K562 (cell line): ENCODE measurements around the gene HTR3B. TPM values are rescaled to one million over a fixed set of nuclear protein-coding genes. Genes with fewer than 3 reads are reported as not detected.
A peak's percentile ranks its signal among the peaks of the same experiment; 100 is the strongest.
"Not testable (repeated sequence)": the region's sequence is repeated elsewhere in the genome, so short reads cannot be mapped to it uniquely, and the experiment has no call there.

Experiments used
- ATAC-seq: fragments of 200-7000 bp; cut with Tn5 transposase; 3 replicates; pipeline ENCODE4 v1.9.1; 2020; ENCODE audit warnings: moderate library complexity
- BruUV-seq: library from RNA; stranded (reverse); fragments of 400-500 nt; replicated peaks from 2 replicates; lab custom pipeline; 2021; lab: Mats Ljungman, UMichigan
- CTCF ChIA-PET: fragments of 300-600 bp; formaldehyde crosslinking; extraction: SDS; loops from one replicate; lab custom pipeline; 2021; ENCODE audit warnings: low intra/inter-chr PET ratio; lab: Yijun Ruan, JAX
- POLR2A ChIA-PET: fragments of 300-600, 350-650 bp; sonication (Branson Sonifier 250); formaldehyde crosslinking; extraction: SDS; loops from one replicate; lab custom pipeline; 2021; ENCODE audit warnings: antibody characterized with exemption, inconsistent platforms; lab: Yijun Ruan, JAX
- DNase-seq, 4 experiments: peaks; one replicate each; pipeline versions ENCODE4 v3.0.0 to v3.0.0-alpha.2; 2011 to 2018; ENCODE audit warnings: low spot score in 3 of 4, mixed read lengths in 3 of 4; ENCODE audit errors: extremely low read depth in 1 of 4
- FAIRE-seq: peaks from 2 replicates; lab custom pipeline; 2011; peaks lifted over from hg19 to GRCh38; lab: Jason Lieb, UNC
- H2AFZ ChIP-seq: 2 replicates; pipeline ENCODE4 v1.6.0; 2011; ENCODE audit warnings: low read depth, low read length, control low read depth, inconsistent platforms
- H3K27ac ChIP-seq: fragments of 200-600 bp; 3 replicates; pipeline ENCODE4 v1.8.0; 2011; ENCODE audit warnings: low read depth, mild to moderate bottlenecking, control low read depth, inconsistent platforms, low read length, moderate library complexity, mixed read lengths; ENCODE audit errors: extremely low read depth
- H3K27me3 ChIP-seq, 2 experiments: fragments of 300-600 bp in 1 of 2; 2 replicates in 1 of 2; 3 replicates in 1 of 2; pipeline versions ENCODE4 v1.6.0 to v1.8.0; 2011; ENCODE audit warnings: inconsistent platforms in 2 of 2, low read length in 2 of 2, mild to moderate bottlenecking in 1 of 2, mixed read lengths in 1 of 2, moderate library complexity in 1 of 2; ENCODE audit not compliant: control insufficient read depth in 2 of 2, insufficient read depth in 2 of 2
- H3K36me3 ChIP-seq: fragments of 300-600 bp; 3 replicates; pipeline ENCODE4 v1.8.0; 2011; ENCODE audit warnings: mild to moderate bottlenecking, low read length, inconsistent platforms; ENCODE audit not compliant: control insufficient read depth, insufficient read depth
- H3K4me1 ChIP-seq, 2 experiments: fragments of 200-600 bp in 1 of 2; replicated peaks in 1 of 2; 2 replicates in 1 of 2; 3 replicates in 1 of 2; pipeline versions ENCODE4 v1.5.1 to v1.8.0; 2011; ENCODE audit warnings: inconsistent platforms in 2 of 2, low read length in 2 of 2, mild to moderate bottlenecking in 1 of 2, mixed read lengths in 1 of 2, moderate library complexity in 1 of 2; ENCODE audit not compliant: control insufficient read depth in 2 of 2, insufficient read depth in 2 of 2
- H3K4me2 ChIP-seq: 2 replicates; pipeline ENCODE4 v1.6.1; 2011; ENCODE audit warnings: low read length, control low read depth, inconsistent platforms, mixed read lengths; ENCODE audit not compliant: insufficient read depth
- H3K4me3 ChIP-seq: fragments of 200-600 bp; sonication (generic), shearing (Covaris generic); 2 replicates; pipeline ENCODE4 v1.5.1; 2016; ENCODE audit warnings: control low read depth, inconsistent platforms
- H3K79me2 ChIP-seq: fragments of 200-600 bp; 3 replicates; pipeline ENCODE4 v1.8.0; 2011; ENCODE audit warnings: low read length, inconsistent platforms; ENCODE audit not compliant: control insufficient read depth, insufficient read depth
- H3K9ac ChIP-seq, 2 experiments: 2 replicates each; pipeline versions ENCODE4 v1.6.0 to v1.6.1; 2011; ENCODE audit warnings: low read depth in 2 of 2, low read length in 2 of 2, control low read depth in 1 of 2, inconsistent platforms in 1 of 2, mild to moderate bottlenecking in 1 of 2, mixed read lengths in 1 of 2; ENCODE audit not compliant: insufficient read depth in 1 of 2
- H3K9me1 ChIP-seq: one replicate; pipeline ENCODE4 v1.6.0; 2011; ENCODE audit warnings: inconsistent platforms, mild to moderate bottlenecking, low read length, moderate library complexity; ENCODE audit not compliant: control insufficient read depth, insufficient read depth
- H3K9me3 ChIP-seq: replicated peaks from 2 replicates; pipeline ENCODE4 v1.5.1; 2011; ENCODE audit warnings: low read depth, low read length, inconsistent platforms; ENCODE audit not compliant: control insufficient read depth, insufficient read depth
- H4K20me1 ChIP-seq: replicated peaks from 2 replicates; pipeline ENCODE4 v1.6.1; 2011; ENCODE audit warnings: low read length, inconsistent platforms, mixed read lengths; ENCODE audit not compliant: control insufficient read depth, insufficient read depth
- CGGBP1 ChIP-seq: fragments of 250-450 bp; sonication (Bioruptor Pico); IDR thresholded peaks from 2 replicates; pipeline ENCODE4 v1.9.0; 2021; ENCODE audit warnings: mild to moderate bottlenecking
- CTCFL ChIP-seq: IDR thresholded peaks from 2 replicates; pipeline ENCODE4 v1.6.1; 2011; ENCODE audit warnings: borderline replicate concordance, low read depth, mild to moderate bottlenecking, moderate library complexity, low read length; ENCODE audit not compliant: insufficient read depth, poor library complexity, severe bottlenecking
- HEY1 ChIP-seq: fragments of 250-450 bp; sonication (Bioruptor Pico); IDR thresholded peaks from 2 replicates; pipeline ENCODE4 v1.5.0; 2020; ENCODE audit warnings: mild to moderate bottlenecking, moderate library complexity, borderline replicate concordance
- MTF1 ChIP-seq: fragments of 250-450 bp; sonication (Bioruptor Pico); IDR thresholded peaks from 2 replicates; pipeline ENCODE4 v1.9.0; 2021; ENCODE audit warnings: moderate library complexity, mild to moderate bottlenecking, inconsistent platforms, borderline replicate concordance
- NCOA2 ChIP-seq, 2 experiments: fragments of 450-650 bp; IDR thresholded peaks; 2 replicates each; pipeline ENCODE4 v1.6.1; 2018; ENCODE audit warnings: mild to moderate bottlenecking in 2 of 2, moderate library complexity in 1 of 2; ENCODE audit not compliant: partially characterized antibody in 2 of 2
- PHF8 ChIP-seq: fragments of 200-600 bp; sonication (generic); IDR thresholded peaks from 2 replicates; pipeline ENCODE4 v1.6.1; 2012; ENCODE audit warnings: mixed run types, mild to moderate bottlenecking, inconsistent platforms, low read length, moderate library complexity, borderline replicate concordance
- ZNF830 ChIP-seq: fragments of 250-450 bp; sonication (Bioruptor Pico); IDR thresholded peaks from 2 replicates; pipeline ENCODE4 v1.5.0; 2021; ENCODE audit warnings: mild to moderate bottlenecking
- WGBS: fragments of 100-300 bp; shearing (Covaris generic); methylation state at CpG from one replicate; pipeline ENCODE4 v1.1.6; 2016; ENCODE audit warnings: low coverage, mixed read lengths; ENCODE audit not compliant: insufficient coverage; ENCODE audit errors: missing lambda C conversion rate; 5-methylcytosine and 5-hydroxymethylcytosine counted together
- in situ Hi-C: fragments of 300-500 bp; cut with MboI; formaldehyde crosslinking; loops from 4 replicates; pipeline ENCODE4 v1.15.0; 2018; ENCODE audit warnings: inconsistent platforms, mixed read lengths
- intact Hi-C: fragments of 100-400 bp; cut with micrococcal nuclease; formaldehyde crosslinking; loops from 2 replicates; pipeline ENCODE4 v1.14.2; 2022
- polyA plus RNA-seq, 8 experiments: library from polyadenylated mRNA; depleted of rRNA in 4 of 8; stranded (reverse) in 5 of 8; unstranded in 3 of 8; fragments of >200 nt; fragmentation: Nextera tagmentation in 2 of 8; fragmentation: Illumina TruSeq in 1 of 8; extraction: Ambion mirVana in 2 of 8; extraction: Trizol in 1 of 8; gene quantifications; 2 replicates each; pipeline versions ENCODE4 v1.2.1 to v1.2.3, GENCODE V29; 2011 to 2014; ENCODE audit warnings: inconsistent platforms in 1 of 8, missing spikeins in 1 of 8
- total RNA-seq, 7 experiments: library from RNA; depleted of rRNA in 6 of 7; stranded (reverse); fragments of >200 nt in 6 of 7; fragmentation: Illumina TruSeq in 2 of 7; extraction: Trizol in 2 of 7; gene quantifications; 2 replicates each; pipeline versions ENCODE4 v1.2.1 to v1.2.3, GENCODE V29; 2011 to 2021; ENCODE audit warnings: low replicate concordance in 1 of 7

HTR3B gene
- total and polyA plus RNA-seq, 9 of the 15 experiments (the other 6 are each of a cell fraction or from before 2014, with no cell fraction given): not detected

GRCh38 chr11:113879446-113879845, 25.1 kb upstream of the HTR3B start:
- ATAC-seq, H3K4me2 ChIP-seq, H2AFZ ChIP-seq, intact Hi-C loops, in situ Hi-C loops, H3K9me3 ChIP-seq, H3K9me1 ChIP-seq, H3K4me3 ChIP-seq, H3K9ac ChIP-seq, CTCF ChIA-PET, H3K27ac ChIP-seq, DNase-seq, H3K27me3 ChIP-seq, BruUV-seq, H4K20me1 ChIP-seq, H3K36me3 ChIP-seq, FAIRE-seq: not testable (repeated sequence)
- peaks cover 10 to 27% of the 10 kb centered on the region in 2 experiments for H3K4me1 ChIP-seq
- WGBS: 62% methylated on average over 4 of the region's 4 CpGs
- peaks cover 23% of the 10 kb centered on the region for H3K79me2 ChIP-seq
- POLR2A ChIA-PET: interaction anchor here (1.1 kb wide), 1 partner anchor 10 kb away, joined by 3 read pairs; no protein-coding TSS in a partner anchor

GRCh38 chr11:113880971-113881370, 23.6 kb upstream of the HTR3B start:
- WGBS: 46% methylated on average over 4 of the region's 4 CpGs
- ATAC-seq (no peak), DNase-seq (no peak), FAIRE-seq (no peak)
- BruUV-seq: no TSS peak
- H3K27me3 ChIP-seq: no peaks in the 10 kb centered on the region
- H3K4me2 ChIP-seq: no peak overlapping the region
- CTCF ChIA-PET: no interaction called here
- H3K36me3 ChIP-seq: no peaks in the 10 kb centered on the region
- no peaks in the 10 kb centered on the region for H3K9me1 ChIP-seq
- intact Hi-C loops: no loop called here
- peaks cover 7 to 28% of the 10 kb centered on the region in 2 experiments; a peak in 4 of 5 replicates for H3K4me1 ChIP-seq
- in situ Hi-C loops: no loop called here
- H3K27ac ChIP-seq: no peak overlapping the region
- peak overlapping the region; percentile 24; the same call in 1 of the 2 replicates for H2AFZ ChIP-seq
- TF ChIP-seq CTCFL (no peak), NCOA2 (IDR thresholded peaks at IDR 0.05; ENCODE audit: partially characterized antibody in 2 of 2) (no peak), ZNF830 (CRISPR knock-in tag) (no peak), MTF1 (CRISPR knock-in tag) (no peak), PHF8 (no peak), CGGBP1 (CRISPR knock-in tag) (no peak), HEY1 (no peak)
- H3K9me3 ChIP-seq: no peaks in the 10 kb centered on the region
- H3K4me3 ChIP-seq: no peak overlapping the region
- no peak overlapping the region for H3K9ac ChIP-seq
- POLR2A ChIA-PET: no interaction called here
- H3K79me2 ChIP-seq: peaks cover 14% of the 10 kb centered on the region
- H4K20me1 ChIP-seq: no peaks in the 10 kb centered on the region
